ACC112 (cell line): Measurements from ENCODE around the gene PRKAR1B.

Source experiments
- H2AFZ ChIP-seq: fragments of 200-600 bp; sonication (generic); one replicate; pipeline ENCODE4 v1.6.0; 2017; ENCODE audit warnings: antibody characterized with exemption, low read length; ENCODE audit not compliant: unreplicated experiment
- H3K27ac ChIP-seq: fragments of 200-600 bp; sonication (generic); 2 replicates; pipeline ENCODE4 v1.5.1; 2014; ENCODE audit warnings: low read depth, mild to moderate bottlenecking, antibody characterized with exemption, low read length, moderate library complexity
- H3K27me3 ChIP-seq: fragments of 200-600 bp; sonication (generic); 2 replicates; pipeline ENCODE4 v1.6.1; 2014; ENCODE audit warnings: mild to moderate bottlenecking, antibody characterized with exemption, low read length, moderate library complexity, mixed read lengths; ENCODE audit not compliant: insufficient read depth
- H3K36me3 ChIP-seq: fragments of 200-600 bp; sonication (generic); 2 replicates; pipeline ENCODE4 v1.6.1; 2016; ENCODE audit warnings: mild to moderate bottlenecking, antibody characterized with exemption, low read length, moderate library complexity, mixed read lengths; ENCODE audit not compliant: insufficient read depth
- H3K4me1 ChIP-seq: fragments of 200-600 bp; sonication (generic); one replicate; pipeline ENCODE4 v1.6.1; 2016; ENCODE audit warnings: low read length, mixed read lengths; ENCODE audit not compliant: insufficient read depth, unreplicated experiment, control insufficient read depth
- H3K4me3 ChIP-seq: fragments of 200-600 bp; sonication (generic); 2 replicates; pipeline ENCODE4 v1.5.1; 2014; ENCODE audit warnings: mild to moderate bottlenecking, low read depth, low read length
- H3K79me2 ChIP-seq: fragments of 200-600 bp; sonication (generic); one replicate; pipeline ENCODE4 v1.6.0; 2016; ENCODE audit warnings: low read length; ENCODE audit not compliant: control insufficient read depth, unreplicated experiment, insufficient read depth

PRKAR1B gene

DNA sequence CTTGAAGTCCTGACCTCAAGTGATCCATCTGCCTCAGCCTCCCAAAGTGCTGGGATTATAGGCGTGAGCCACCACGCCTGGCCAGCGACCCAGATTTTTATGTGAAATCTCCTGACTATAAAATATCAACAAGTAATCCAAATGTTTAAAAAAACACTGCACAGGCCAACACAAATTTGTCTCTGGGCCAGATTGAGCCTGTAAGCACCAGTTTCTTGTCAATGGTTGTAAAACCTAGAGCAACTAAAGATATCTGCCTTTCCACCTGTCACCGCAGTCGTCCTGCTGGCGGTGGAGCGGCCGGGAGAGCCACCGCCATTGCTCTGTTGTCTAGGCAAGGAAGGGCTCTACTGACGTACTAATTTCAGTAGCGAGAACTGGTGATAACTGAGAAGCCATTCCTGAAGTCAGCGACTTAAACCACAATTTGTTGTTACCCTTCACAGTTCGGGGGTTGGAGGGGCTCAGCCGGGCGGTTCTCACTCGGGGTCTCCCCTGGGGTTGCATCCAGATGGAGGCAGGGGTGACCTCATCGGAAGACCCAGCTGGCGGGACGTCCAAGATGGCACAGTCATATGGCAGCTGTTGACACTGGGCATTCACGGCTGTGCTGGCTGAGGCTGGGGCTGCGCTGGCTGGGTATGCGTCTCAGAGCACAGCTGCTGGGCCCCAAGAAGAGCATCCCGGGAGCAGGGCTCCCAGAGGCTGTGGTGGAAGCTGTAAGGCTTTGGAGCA, 152.3 kb downstream of the PRKAR1B start:
- H3K27ac ChIP-seq: no peak overlapping the region
- H2AFZ ChIP-seq: no peak overlapping the region
- no peaks in the 10 kb centered on the region for H3K36me3 ChIP-seq

DNA sequence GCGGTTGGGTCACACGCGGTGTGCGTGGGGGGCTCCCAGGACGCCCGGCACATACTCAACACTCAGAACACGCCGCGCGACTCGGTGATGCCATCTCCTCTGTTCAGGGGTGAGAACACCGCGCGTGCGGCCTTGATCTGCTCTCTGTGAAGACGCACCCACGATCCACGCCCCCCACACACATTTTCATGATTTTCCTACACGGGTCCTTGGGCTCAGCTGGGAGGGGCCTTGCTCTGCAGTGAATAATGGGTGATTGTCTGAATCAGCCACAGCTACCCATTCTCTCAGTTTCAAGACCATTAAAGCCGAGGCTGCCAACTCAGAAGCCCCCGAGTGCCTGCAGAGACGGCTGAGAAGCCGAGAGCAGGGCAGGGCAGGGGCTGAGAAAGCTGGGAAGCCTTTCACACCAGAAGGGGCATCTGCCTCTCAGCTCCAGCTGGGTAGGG, 153.1 kb downstream of the PRKAR1B start:
- Histone ChIP-seq H3K4me1 (no peaks in the 10 kb centered on the region), H2AFZ (no peak overlapping the region), H3K27ac (no peak overlapping the region), H3K79me2 (no peaks in the 10 kb centered on the region), H3K36me3 (no peaks in the 10 kb centered on the region), H3K27me3 (no peaks in the 10 kb centered on the region), H3K4me3 (no peak overlapping the region)

More for the DNA sequence above, 152.3 kb downstream of the PRKAR1B start:
- no peaks in the 10 kb centered on the region for H3K79me2 ChIP-seq
- no peaks in the 10 kb centered on the region for H3K4me1 ChIP-seq
- H3K4me3 ChIP-seq: no peak overlapping the region
- no peaks in the 10 kb centered on the region for H3K27me3 ChIP-seq

DNA sequence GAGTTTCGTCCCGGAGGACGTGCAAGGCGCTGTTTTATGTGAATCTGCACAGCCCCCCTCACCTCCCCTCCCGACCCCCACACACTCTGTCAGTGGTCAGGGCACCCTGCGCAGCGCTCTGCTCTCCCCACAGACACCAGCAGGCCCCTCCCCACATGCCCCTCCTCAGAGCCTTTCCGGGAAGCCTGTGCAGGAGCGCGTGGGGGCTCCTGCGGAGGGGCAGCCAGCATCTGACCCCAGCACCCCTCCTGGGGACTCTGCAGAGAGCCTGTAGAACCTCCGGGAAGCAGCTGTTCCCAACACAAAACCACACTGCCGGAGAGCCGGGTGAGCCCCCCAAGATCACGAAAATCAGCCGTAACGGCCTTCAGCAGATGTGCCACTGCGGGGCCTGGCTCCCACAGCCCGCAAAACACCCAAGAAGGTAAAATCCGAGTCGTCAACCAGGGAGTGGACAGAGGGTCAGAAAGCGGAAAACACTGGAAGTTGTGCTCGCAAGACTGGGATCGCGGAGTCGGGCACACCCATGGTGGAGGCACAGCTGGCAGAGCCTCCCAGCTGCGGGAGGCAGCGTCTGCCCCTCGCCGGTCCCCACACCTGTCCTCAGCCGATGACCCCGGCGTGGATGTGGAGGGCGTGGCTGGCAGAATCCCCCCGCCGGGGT, 153.7 kb downstream of the PRKAR1B start:
- no peaks in the 10 kb centered on the region for H3K36me3 ChIP-seq
- no peaks in the 10 kb centered on the region for H3K79me2 ChIP-seq
- H3K4me3 ChIP-seq: no peak overlapping the region
- no peaks in the 10 kb centered on the region for H3K27me3 ChIP-seq
- H2AFZ ChIP-seq: no peak overlapping the region
- H3K4me1 ChIP-seq: no peaks in the 10 kb centered on the region
- H3K27ac ChIP-seq: no peak overlapping the region

DNA sequence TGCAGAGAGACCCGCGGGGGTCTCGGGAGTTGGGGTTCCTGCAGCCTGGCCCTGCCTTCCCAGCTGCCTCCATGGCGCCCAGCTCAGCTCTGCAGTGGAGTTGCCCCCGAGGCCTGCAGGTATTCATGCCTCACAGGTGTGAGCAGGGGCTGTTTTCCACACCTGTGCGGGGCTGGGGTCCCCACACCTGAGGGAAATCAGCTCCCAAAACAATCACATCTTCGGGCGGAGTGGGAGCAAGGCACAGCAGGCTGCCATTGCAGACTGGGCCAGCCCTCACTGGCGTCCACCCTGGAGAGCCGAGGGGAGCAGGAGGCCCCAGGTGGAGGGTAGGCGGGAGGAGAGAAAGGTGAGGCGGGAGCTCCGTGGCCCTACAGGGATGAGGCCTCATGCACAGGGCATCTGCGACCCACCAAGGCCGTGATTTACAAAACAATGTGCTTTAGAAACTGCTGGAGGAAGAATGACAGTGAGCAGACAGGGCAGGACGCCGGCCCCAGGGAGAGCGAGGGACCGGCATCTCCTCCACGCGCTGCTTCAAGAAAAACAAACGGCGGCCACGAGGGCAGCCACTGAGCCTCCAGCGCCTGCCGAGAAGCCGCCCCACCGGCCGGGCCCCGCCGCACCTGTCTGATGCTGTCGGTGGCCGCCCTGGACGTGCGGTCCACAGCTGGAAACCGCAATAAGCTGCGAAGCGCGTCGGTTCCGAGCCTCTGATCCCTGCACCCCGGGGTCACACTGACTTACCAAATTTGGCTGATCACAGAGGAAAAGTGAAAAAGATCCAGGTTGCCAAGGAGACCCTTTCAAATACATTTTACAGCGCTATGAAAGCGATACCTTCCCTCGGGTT, 154.4 kb downstream of the PRKAR1B start:
- Histone ChIP-seq H3K36me3 (no peaks in the 10 kb centered on the region), H3K27ac (no peak overlapping the region), H3K4me3 (no peak overlapping the region), H3K4me1 (no peaks in the 10 kb centered on the region), H3K27me3 (no peaks in the 10 kb centered on the region), H2AFZ (no peak overlapping the region), H3K79me2 (no peaks in the 10 kb centered on the region)

- no peaks in the 10 kb centered on the region for H3K79me2 ChIP-seq
- no peak overlapping the region for H2AFZ ChIP-seq
- no peaks in the 10 kb centered on the region for H3K36me3 ChIP-seq
- no peak overlapping the region for H3K27ac ChIP-seq
- H3K27me3 ChIP-seq: no peaks in the 10 kb centered on the region
- H3K4me1 ChIP-seq: no peaks in the 10 kb centered on the region
- no peak overlapping the region for H3K4me3 ChIP-seq
Observed at GRCh38 chr7:571718-572415, 155.2 kb downstream of the PRKAR1B start.

DNA sequence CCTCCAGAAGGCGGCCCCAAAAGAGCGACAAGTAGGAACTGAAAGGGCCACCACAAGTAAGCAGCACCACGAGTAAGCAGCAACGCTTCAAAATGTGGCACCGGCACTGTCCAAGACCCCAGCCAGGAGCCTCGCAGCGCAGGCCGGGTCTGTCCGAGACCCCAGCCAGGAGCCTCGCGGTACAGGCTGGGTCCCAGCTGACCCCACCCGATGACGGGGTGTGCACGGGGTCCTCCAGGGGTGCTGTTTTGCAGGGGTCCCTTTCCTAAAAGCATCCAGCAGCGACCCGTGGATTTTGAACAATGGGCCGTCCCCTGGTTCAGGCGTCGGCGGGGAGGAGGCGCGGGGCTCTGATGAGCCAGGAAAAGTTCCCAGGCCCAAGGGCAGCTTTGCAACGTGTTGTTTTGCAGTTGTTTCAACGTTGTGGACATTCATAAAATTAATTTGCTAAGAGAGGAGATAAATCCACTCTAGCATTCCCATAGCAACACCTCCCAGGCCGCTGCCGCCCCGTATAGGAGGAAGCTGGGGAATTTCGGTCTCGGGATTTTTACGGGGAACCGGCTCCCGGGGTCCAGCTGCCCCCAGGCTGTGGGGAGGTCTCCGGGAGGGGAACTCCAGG, 155.9 kb downstream of the PRKAR1B start:
- no peaks in the 10 kb centered on the region for H3K4me1 ChIP-seq
- no peak overlapping the region for H2AFZ ChIP-seq
- H3K79me2 ChIP-seq: no peaks in the 10 kb centered on the region
- no peaks in the 10 kb centered on the region for H3K36me3 ChIP-seq
- H3K27me3 ChIP-seq: no peaks in the 10 kb centered on the region
- H3K27ac ChIP-seq: no peak overlapping the region
- no peak overlapping the region for H3K4me3 ChIP-seq

DNA sequence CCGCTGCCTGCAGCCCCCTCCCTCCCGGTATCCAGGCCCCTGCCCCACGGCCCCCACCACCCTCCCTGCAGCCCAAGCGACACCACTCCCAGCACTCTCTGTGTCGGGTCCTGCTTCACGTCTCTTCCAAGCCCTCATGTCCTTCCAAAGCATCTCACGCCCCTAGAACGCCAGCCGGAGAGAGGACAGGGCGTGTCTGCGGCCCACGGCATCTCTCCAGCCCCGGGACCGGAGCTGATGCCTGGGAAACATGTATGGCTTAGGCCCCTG, 156.3 kb downstream of the PRKAR1B start:
- Histone ChIP-seq H2AFZ (no peak overlapping the region), H3K4me1 (no peaks in the 10 kb centered on the region), H3K4me3 (no peak overlapping the region), H3K36me3 (no peaks in the 10 kb centered on the region), H3K79me2 (no peaks in the 10 kb centered on the region), H3K27me3 (no peaks in the 10 kb centered on the region), H3K27ac (no peak overlapping the region)

DNA sequence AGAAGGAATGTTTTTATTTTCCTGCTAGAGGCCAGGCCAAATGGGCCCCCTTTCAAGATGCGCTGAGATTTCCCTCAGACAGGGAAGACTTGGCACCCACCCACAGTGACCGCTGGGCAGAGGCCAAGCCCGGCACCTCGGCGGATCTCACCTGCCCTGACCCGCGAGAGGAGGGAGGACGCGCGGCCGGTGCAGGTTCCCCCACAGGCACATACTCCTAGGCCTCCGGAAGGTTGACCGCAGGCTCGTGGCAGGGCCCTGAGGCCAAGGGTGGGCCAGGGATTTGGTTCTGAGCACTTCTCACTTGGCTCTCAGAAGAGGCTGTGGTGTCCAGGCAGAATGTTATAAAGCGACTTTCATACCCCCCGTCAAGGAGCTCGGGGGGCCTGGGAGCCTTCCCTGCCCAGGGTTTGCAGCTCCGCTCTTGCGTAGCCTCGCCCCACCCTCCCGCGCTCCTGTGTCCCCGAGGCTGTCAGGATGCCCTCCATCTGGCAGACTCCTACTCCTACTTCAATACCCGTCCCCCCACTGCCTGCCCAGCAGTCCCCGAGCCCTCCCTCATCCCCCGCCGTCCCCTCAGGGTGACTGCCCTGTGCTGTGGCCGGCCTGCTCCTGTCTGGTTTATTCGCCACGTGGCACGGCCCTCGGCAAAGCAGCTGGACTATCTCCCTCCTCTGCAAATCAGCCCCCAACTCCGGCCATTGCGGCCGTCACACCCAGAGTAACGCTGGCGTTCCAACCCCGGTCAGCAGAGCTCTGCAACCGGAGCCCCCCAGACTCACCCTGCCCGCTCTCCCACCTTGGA, 156.9 kb downstream of the PRKAR1B start:
- H3K4me1 ChIP-seq: no peaks in the 10 kb centered on the region
- no peaks in the 10 kb centered on the region for H3K79me2 ChIP-seq
- no peaks in the 10 kb centered on the region for H3K36me3 ChIP-seq
- no peak overlapping the region for H2AFZ ChIP-seq
- H3K27me3 ChIP-seq: no peaks in the 10 kb centered on the region
- H3K27ac ChIP-seq: no peak overlapping the region
- H3K4me3 ChIP-seq: no peak overlapping the region

GRCh38 chr7:569071-569855, 157.8 kb downstream of the PRKAR1B start:
- no peaks in the 10 kb centered on the region for H3K4me1 ChIP-seq
- no peak overlapping the region for H3K27ac ChIP-seq
- H3K79me2 ChIP-seq: no peaks in the 10 kb centered on the region
- no peaks in the 10 kb centered on the region for H3K27me3 ChIP-seq
- no peak overlapping the region for H2AFZ ChIP-seq
- no peaks in the 10 kb centered on the region for H3K36me3 ChIP-seq
- H3K4me3 ChIP-seq: no peak overlapping the region
